Activated CD8-positive, alpha-beta memory T cell treated with anti-CD3 and anti-CD28 coated beads for 36 hours (primary cell): ENCODE measurements around the gene FARP2. TPM values are rescaled to one million over a fixed set of nuclear protein-coding genes. Genes with fewer than 3 reads are reported as not detected.

Source experiments
- CTCF ChIA-PET: fragments of 350-600 bp; sonication (Branson Sonifier 250); formaldehyde crosslinking; loops from one replicate; lab custom pipeline; 2021; ENCODE audit warnings: antibody characterized with exemption; lab: Charles Lee
- POLR2A ChIA-PET: fragments of 350-600 bp; sonication (Branson Sonifier 250); formaldehyde crosslinking; loops from one replicate; lab custom pipeline; 2021; ENCODE audit warnings: antibody characterized with exemption; lab: Charles Lee
- total RNA-seq, 2 experiments: library from RNA; stranded (reverse); gene quantifications; one replicate each; pipeline ENCODE4 v1.2.3, GENCODE V29; 2021

The FARP2 gene
- total RNA-seq, 2 experiments from 2014 or later: 35.5 to 35.9 TPM

- ChIA-PET CTCF (no interaction called here), POLR2A (no interaction called here)
Measured at GRCh38 chr2:241466230-241466629, 110.1 kb downstream of the FARP2 start.

- ChIA-PET POLR2A (no interaction called here), CTCF (no interaction called here)
Measured at GRCh38 chr2:241467777-241468475, 111.8 kb downstream of the FARP2 start.

GRCh38 chr2:241468476-241468781, 112.3 kb downstream of the FARP2 start:
- CTCF ChIA-PET: no interaction called here

GRCh38 chr2:241469746-241470145, 113.7 kb downstream of the FARP2 start:
- POLR2A ChIA-PET: no interaction called here
- CTCF ChIA-PET: no interaction called here

More at GRCh38 chr2:241468476-241468781, 112.3 kb downstream of the FARP2 start:
- POLR2A ChIA-PET: no interaction called here

GRCh38 chr2:241473399-241473798, 117.3 kb downstream of the FARP2 start:
- ChIA-PET POLR2A (no interaction called here), CTCF (no interaction called here)

- POLR2A ChIA-PET: no interaction called here
Measured at GRCh38 chr2:241475267-241475666, 119.2 kb downstream of the FARP2 start.

GRCh38 chr2:241478166-241478565, 122.1 kb downstream of the FARP2 start:
- ChIA-PET POLR2A (no interaction called here), CTCF (interaction anchor here (1.0 kb wide), 1 partner anchor 28 kb away, joined by 3 read pairs; no protein-coding TSS in a partner anchor)

More at GRCh38 chr2:241475267-241475666, 119.2 kb downstream of the FARP2 start:
- CTCF ChIA-PET: no interaction called here

GRCh38 chr2:241479026-241479898, 123.2 kb downstream of the FARP2 start:
- POLR2A ChIA-PET: no interaction called here

GRCh38 chr2:241481687-241482086, 125.6 kb downstream of the FARP2 start:
- ChIA-PET POLR2A (no interaction called here), CTCF (no interaction called here)

More at GRCh38 chr2:241479026-241479898, 123.2 kb downstream of the FARP2 start:
- CTCF ChIA-PET: no interaction called here

GRCh38 chr2:241482126-241482955, 126.3 kb downstream of the FARP2 start:
- CTCF ChIA-PET: no interaction called here
- POLR2A ChIA-PET: no interaction called here

GRCh38 chr2:241483305-241483704, 127.2 kb downstream of the FARP2 start:
- POLR2A ChIA-PET: no interaction called here
- CTCF ChIA-PET: interaction anchor here (1.2 kb wide), 1 partner anchor 9 kb away, joined by 3 read pairs; no protein-coding TSS in a partner anchor

- POLR2A ChIA-PET: no interaction called here
- CTCF ChIA-PET: interaction anchor here (0.7 to 1.0 kb wide), 2 partner anchors 14 to 839 kb away, joined by 3 read pairs; no protein-coding TSS in a partner anchor
Measured at GRCh38 chr2:241485172-241485911, 129.3 kb downstream of the FARP2 start.

- CTCF ChIA-PET: no interaction called here
- POLR2A ChIA-PET: no interaction called here
Measured at GRCh38 chr2:241489088-241489487, 133.0 kb downstream of the FARP2 start.

- ChIA-PET CTCF (no interaction called here), POLR2A (interaction anchor here (0.7 kb wide), 1 partner anchor 158 kb away, joined by 3 read pairs; no protein-coding TSS in a partner anchor)
Measured at GRCh38 chr2:241489733-241490680, 133.9 kb downstream of the FARP2 start.

GRCh38 chr2:241490825-241491506, 134.9 kb downstream of the FARP2 start:
- CTCF ChIA-PET: interaction anchor here (1.2 kb wide), 1 partner anchor 7 kb away, joined by 3 read pairs; no protein-coding TSS in a partner anchor
- POLR2A ChIA-PET: no interaction called here

GRCh38 chr2:241491549-241492173, 135.6 kb downstream of the FARP2 start:
- CTCF ChIA-PET: interaction anchor here (1.2 kb wide), 1 partner anchor 8 kb away, joined by 3 read pairs; no protein-coding TSS in a partner anchor
- POLR2A ChIA-PET: no interaction called here

GRCh38 chr2:241492174-241492565, 136.1 kb downstream of the FARP2 start:
- ChIA-PET POLR2A (no interaction called here), CTCF (interaction anchor here (1.2 kb wide), 1 partner anchor 9 kb away, joined by 3 read pairs; no protein-coding TSS in a partner anchor)
